Esophagus squamous epithelium (tissue), 5 donors: Measurements from ENCODE around the gene OR1J4. TPM values are rescaled to one million over a fixed set of nuclear protein-coding genes. Genes with fewer than 3 reads are reported as not detected.

Experiments used
- DNase-seq: peaks from one replicate; lab custom pipeline; 2025; lab: John Stamatoyannopoulos, UW
- H3K27ac ChIP-seq, 4 donors: fragments of 200-600 bp; sonication (generic); one replicate each; pipeline ENCODE4 v1.5.1; 2016 to 2019; ENCODE audit warnings: mild to moderate bottlenecking in 1 of 4
- H3K27me3 ChIP-seq, 4 donors: fragments of 200-600 bp; sonication (generic); 1 replicate in 3 of 4; 2 replicates in 1 of 4; pipeline versions ENCODE4 v1.5.1 to v1.6.0; 2017 to 2021; ENCODE audit warnings: antibody characterized with exemption in 1 of 4
- H3K36me3 ChIP-seq, 3 donors: fragments of 200-600 bp; sonication (generic); one replicate each; pipeline ENCODE4 v1.5.1; 2016 to 2019
- H3K4me1 ChIP-seq, 3 donors: fragments of 200-600 bp; sonication (generic); one replicate each; pipeline ENCODE4 v1.5.1; 2017 to 2019
- H3K4me3 ChIP-seq, 4 donors: fragments of 200-600 bp; sonication (generic); 1 replicate in 3 of 4; 2 replicates in 1 of 4; pipeline ENCODE4 v1.5.1; 2016 to 2019; ENCODE audit warnings: mild to moderate bottlenecking in 2 of 4, moderate library complexity in 1 of 4
- H3K9me3 ChIP-seq, 3 donors: fragments of 200-600 bp; sonication (generic); one replicate each; pipeline ENCODE4 v1.5.1; 2016 to 2019
- CTCF ChIP-seq, 6 experiments: fragments of 450-650 bp in 4 of 6; fragments of 200-600 bp in 2 of 6; sonication (generic) in 2 of 6; IDR thresholded peaks; one replicate each; pipeline ENCODE4 v1.5.1; 2016 to 2019; ENCODE audit warnings: antibody characterized with exemption in 6 of 6, mild to moderate bottlenecking in 4 of 6, moderate library complexity in 4 of 6
- POLR2A ChIP-seq, 4 donors: fragments of 450-650 bp; IDR thresholded peaks; one replicate each; pipeline ENCODE4 v1.6.1; 2017; ENCODE audit warnings: antibody characterized with exemption in 4 of 4, mild to moderate bottlenecking in 4 of 4, moderate library complexity in 3 of 4
- WGBS, 2 donors: methylation state at CpG; one replicate each; pipeline ENCODE4 v1.1.5; 2018; 5-methylcytosine and 5-hydroxymethylcytosine counted together
- intact Hi-C: fragments of 100-400 bp; cut with DNase I; formaldehyde crosslinking; loops from one replicate; pipeline ENCODE4 v1.15.0; 2022
- total RNA-seq, 4 donors: library from RNA; depleted of rRNA; stranded (reverse); fragments of >200 nt; gene quantifications; one replicate each; pipeline ENCODE4 v1.1.0, GENCODE V29; 2016
- donor health status: DM: yes; HTN: yes; CAD: no.

Gene OR1J4, protein sequence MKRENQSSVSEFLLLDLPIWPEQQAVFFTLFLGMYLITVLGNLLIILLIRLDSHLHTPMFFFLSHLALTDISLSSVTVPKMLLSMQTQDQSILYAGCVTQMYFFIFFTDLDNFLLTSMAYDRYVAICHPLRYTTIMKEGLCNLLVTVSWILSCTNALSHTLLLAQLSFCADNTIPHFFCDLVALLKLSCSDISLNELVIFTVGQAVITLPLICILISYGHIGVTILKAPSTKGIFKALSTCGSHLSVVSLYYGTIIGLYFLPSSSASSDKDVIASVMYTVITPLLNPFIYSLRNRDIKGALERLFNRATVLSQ
- total RNA-seq, result not detected

DNA sequence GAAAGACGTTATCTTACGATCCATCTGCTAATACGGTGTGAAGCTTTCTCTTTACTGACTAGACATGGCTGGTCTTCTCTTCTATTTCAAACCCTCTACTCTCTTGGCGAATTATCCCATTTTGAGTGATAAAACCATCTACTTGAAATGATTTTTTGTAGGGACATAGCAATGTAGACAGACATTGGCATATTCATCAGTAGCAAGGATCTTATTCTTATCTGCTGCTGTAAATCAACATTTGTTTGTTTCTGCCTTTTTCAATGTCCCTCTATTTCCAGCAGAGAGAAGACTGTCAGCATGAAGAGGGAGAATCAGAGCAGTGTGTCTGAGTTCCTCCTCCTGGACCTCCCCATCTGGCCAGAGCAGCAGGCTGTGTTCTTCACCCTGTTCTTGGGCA lies at the start of gene OR1J4:
Gene OR1J4, plus strand, starts transcription at position 301 of the 400 bp plus-strand sequence. Its CDS starts 0 bp downstream, at position 301.
- Histone ChIP-seq H3K27ac (no peak within 1 kb of the TSS), H3K27me3 (no peaks in the 10 kb centered on the region), H3K9me3 (no peaks in the 10 kb centered on the region), H3K4me3 (no peak within 1 kb of the TSS), H3K36me3 (no peaks in the 10 kb centered on the region), H3K4me1 (no peaks in the 10 kb centered on the region)
- 73% methylated on average over 4 of the region's 4 CpGs for WGBS, 2 donors
- DNase-seq, result no peak
- no peak for TF ChIP-seq POLR2A (IDR thresholded peaks at IDR 0.05)
- intact Hi-C loops, result no loop called here

GRCh38 chr9:122474561-122474960 lies 44.4 kb upstream of the OR1J4 start:
- no peaks in the 10 kb centered on the region for H3K4me1 ChIP-seq
- TF ChIP-seq POLR2A (IDR thresholded peaks at IDR 0.05) (no peak), CTCF (IDR thresholded peaks at IDR 0.05) (no peak)
- 69 to 71% methylated on average over 3 of the region's 3 CpGs for WGBS, 2 donors
- no peak for DNase-seq
- H3K36me3 ChIP-seq, result no peaks in the 10 kb centered on the region
- no peaks in the 10 kb centered on the region for H3K9me3 ChIP-seq
- H3K4me3 ChIP-seq, result no peak overlapping the region
- H3K27ac ChIP-seq, result no peak overlapping the region
- intact Hi-C loops, result no loop called here
- peaks cover 0 to 3% (median 0%) of the 10 kb centered on the region in 4 donors for H3K27me3 ChIP-seq

DNA sequence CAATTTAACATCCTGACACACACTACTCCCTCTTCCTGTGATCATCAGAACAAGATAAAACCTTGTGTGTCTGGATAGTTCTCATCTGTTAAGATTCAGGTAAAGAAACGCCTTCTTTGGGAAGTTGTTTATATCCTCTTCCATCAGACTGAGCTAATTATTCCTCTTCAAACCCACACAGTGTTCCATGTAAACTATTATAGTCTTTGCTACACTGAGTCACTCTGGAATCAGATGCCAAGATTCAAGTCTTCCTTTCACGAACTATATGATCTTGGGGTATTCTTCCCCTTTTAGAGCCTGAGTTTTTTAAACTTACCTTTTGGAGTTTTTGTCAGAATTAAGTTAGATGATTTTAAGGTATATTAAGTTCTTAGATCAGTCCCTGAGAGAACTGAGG lies 43.2 kb upstream of the OR1J4 start:
- Histone ChIP-seq H3K9me3 (no peaks in the 10 kb centered on the region), H3K4me3 (no peak overlapping the region), H3K27ac (no peak overlapping the region), H3K27me3 (peaks cover 0 to 3% (median 0%) of the 10 kb centered on the region in 4 donors), H3K4me1 (no peaks in the 10 kb centered on the region), H3K36me3 (no peaks in the 10 kb centered on the region)
- intact Hi-C loops, result no loop called here
- no peak for DNase-seq
- WGBS, 2 donors, result 23 to 27% methylated on average over 2 of the region's 2 CpGs
- TF ChIP-seq POLR2A (IDR thresholded peaks at IDR 0.05) (no peak), CTCF (IDR thresholded peaks at IDR 0.05) (no peak)

GRCh38 chr9:122477346-122477745 lies 41.6 kb upstream of the OR1J4 start:
- H3K4me3 ChIP-seq, result no peak overlapping the region
- no peaks in the 10 kb centered on the region for H3K4me1 ChIP-seq
- H3K36me3 ChIP-seq, result no peaks in the 10 kb centered on the region
- intact Hi-C loops, result no loop called here
- WGBS, 2 donors, result 75 to 87% methylated on average over 3 of the region's 3 CpGs
- no peak for TF ChIP-seq POLR2A (IDR thresholded peaks at IDR 0.05)
- no peak for TF ChIP-seq CTCF (IDR thresholded peaks at IDR 0.05)
- no peaks in the 10 kb centered on the region for H3K9me3 ChIP-seq
- H3K27ac ChIP-seq, result no peak overlapping the region
- H3K27me3 ChIP-seq, result peaks cover 0 to 3% (median 0%) of the 10 kb centered on the region in 4 donors
- DNase-seq, result no peak

DNA sequence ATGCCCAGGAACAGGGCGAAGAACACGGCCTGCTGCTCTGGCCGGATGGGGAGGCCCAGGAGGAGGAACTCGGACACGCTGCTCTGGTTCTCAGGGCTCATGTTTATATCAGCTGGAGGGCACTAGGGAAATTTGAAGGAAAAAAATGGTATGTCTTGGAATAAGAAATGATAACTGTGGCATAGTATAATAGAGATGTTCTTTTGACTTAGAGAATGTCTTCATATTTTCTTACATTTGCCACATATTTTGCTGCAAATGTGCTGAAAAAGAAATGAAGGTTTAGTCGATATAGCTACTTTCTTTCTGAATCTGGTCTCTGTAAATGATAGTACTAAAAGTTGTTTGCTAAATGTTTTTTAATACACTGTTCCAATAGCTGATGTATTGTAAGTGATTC lies 41.1 kb upstream of the OR1J4 start, which contains the start of gene OR1J1:
Gene OR1J1, minus strand, starts transcription at position 101 of the 400 bp plus-strand sequence. Its CDS starts 0 bp downstream, at position 101.
- Histone ChIP-seq H3K27ac (no peak within 1 kb of the TSS), H3K4me1 (no peaks in the 10 kb centered on the region), H3K27me3 (peaks cover 0 to 3% (median 0%) of the 10 kb centered on the region in 4 donors), H3K4me3 (no peak within 1 kb of the TSS), H3K9me3 (no peaks in the 10 kb centered on the region), H3K36me3 (no peaks in the 10 kb centered on the region)
- TF ChIP-seq CTCF (IDR thresholded peaks at IDR 0.05) (no peak), POLR2A (IDR thresholded peaks at IDR 0.05) (no peak)
- intact Hi-C loops, result no loop called here
- WGBS, 2 donors, result 86% methylated on average over 6 of the region's 6 CpGs
- DNase-seq, result no peak
